ENCODE data around the gene PRMT5. TPM values are rescaled to one million over a fixed set of nuclear protein-coding genes. Genes with fewer than 3 reads are reported as not detected.

The PRMT5 gene
- total and polyA plus RNA-seq, 2 donors (not counting 3 experiments of a cell fraction or from before 2014, with no cell fraction given), result 73.1 to 197 TPM

GRCh38 chr14:22977684-22978486 is 48.7 kb upstream of the PRMT5 start:
- Histone ChIP-seq H2AFZ (ENCODE audit: low read depth, low read length) (no peak overlapping the region), H3K4me3 (replicated peaks in 1 of 3; ENCODE audit: insufficient read depth in 1 of 3, low read depth in 1 of 3, low read length in 3 of 3) (no peak overlapping the region), H3K9me3 (replicated peaks; ENCODE audit: control insufficient read depth, insufficient read depth, low read length) (no peaks in the 10 kb centered on the region), H3K9ac (replicated peaks; ENCODE audit: extremely low read depth, insufficient read depth, low read length) (peak overlapping the region; percentile 69), H3K27ac (ENCODE audit: insufficient read depth, low read depth, low read length) (peak overlapping the region; percentile 87), H3K4me2 (ENCODE audit: insufficient read depth, low read length) (peak overlapping the region; percentile 98), H3K36me3 (ENCODE audit: control insufficient read depth in 2 of 2, extremely low read depth in 1 of 2, insufficient read depth in 2 of 2, low read length in 2 of 2) (peaks cover 15 to 24% of the 10 kb centered on the region in 2 experiments), H3K4me1 (ENCODE audit: control insufficient read depth, extremely low read depth, insufficient read depth, low read length) (peaks cover 51% of the 10 kb centered on the region), H3K27me3 (ENCODE audit: control insufficient read depth in 2 of 2, insufficient read depth in 2 of 2, low read length in 2 of 2) (no peaks in the 10 kb centered on the region), H3K79me2 (ENCODE audit: control insufficient read depth, insufficient read depth, low read length) (peaks cover 46% of the 10 kb centered on the region), H4K20me1 (replicated peaks; ENCODE audit: control insufficient read depth, extremely low read depth, insufficient read depth, low read length) (no peaks in the 10 kb centered on the region), H3K9me1 (replicated peaks; ENCODE audit: control insufficient read depth, extremely low read depth, insufficient read depth, low read length) (no peaks in the 10 kb centered on the region)
- DNase-seq (ENCODE audit: low read depth, low spot score) (peak; percentile 54), FAIRE-seq (peak; percentile 79)
- ChIA-PET POLR2A (interaction anchor here (0.6 to 1.5 kb wide), 4 partner anchors 10 to 73 kb away, joined by 3 to 9 read pairs (median 4); partner anchors contain the start of gene PRMT5), CTCF (interaction anchor here (0.9 to 3.0 kb wide), 10 partner anchors 9 to 105 kb away, joined by 3 to 39 read pairs (median 6); partner anchors contain the start of genes CDH24 and PRMT5)
- no TSS peak for BruUV-seq (replicated peaks)
- TF ChIP-seq JUN (IDR thresholded peaks at IDR 0.05; ENCODE audit: borderline replicate concordance, insufficient read depth, insufficient read length, low read depth), result peak; percentile 61
- peak; percentile 48 for TF ChIP-seq POLR2AphosphoS5 (IDR thresholded peaks at IDR 0.05; ENCODE audit: insufficient read depth, low read depth, low read length)
- no peak for TF ChIP-seq MYC (IDR thresholded peaks at IDR 0.05; ENCODE audit: low read depth, low read length)
- peak; percentile 29 for TF ChIP-seq FOS (IDR thresholded peaks at IDR 0.05; ENCODE audit: borderline replicate concordance, insufficient read depth, low read length)
- dilution Hi-C loops (cut with MboI; ENCODE audit: extremely low pct_ligation_motif_present, low sequenced_read_pairs) (no loop called here), intact Hi-C loops (cut with micrococcal nuclease) (loop anchor here (2.0 kb wide), 1 partner anchor 21 kb away; the partner anchor contains the start of gene HAUS4)

GRCh38 chr14:22977434-22977683 is 48.2 kb upstream of the PRMT5 start:
- peak overlapping the region; percentile 69 for H3K9ac ChIP-seq (replicated peaks; ENCODE audit: extremely low read depth, insufficient read depth, low read length)
- DNase-seq (ENCODE audit: low read depth, low spot score) (no peak), FAIRE-seq (no peak)
- no peak overlapping the region for H2AFZ ChIP-seq (ENCODE audit: low read depth, low read length)
- intact Hi-C loops (cut with micrococcal nuclease), result loop anchor here (2.0 kb wide), 1 partner anchor 21 kb away; the partner anchor contains the start of gene HAUS4
- ChIA-PET POLR2A (interaction anchor here (0.5 to 1.5 kb wide), 3 partner anchors 9 to 406 kb away, joined by 3 to 9 read pairs (median 5); partner anchors contain the start of gene PRMT5), CTCF (interaction anchor here (0.9 to 3.0 kb wide), 10 partner anchors 9 to 105 kb away, joined by 3 to 39 read pairs (median 6); partner anchors contain the start of genes CDH24 and PRMT5)
- peaks cover 46% of the 10 kb centered on the region for H3K79me2 ChIP-seq (ENCODE audit: control insufficient read depth, insufficient read depth, low read length)
- H3K27ac ChIP-seq (ENCODE audit: insufficient read depth, low read depth, low read length), result peak overlapping the region; percentile 80
- no peaks in the 10 kb centered on the region for H4K20me1 ChIP-seq (replicated peaks; ENCODE audit: control insufficient read depth, extremely low read depth, insufficient read depth, low read length)
- H3K27me3 ChIP-seq (ENCODE audit: control insufficient read depth in 2 of 2, insufficient read depth in 2 of 2, low read length in 2 of 2), result no peaks in the 10 kb centered on the region
- no peaks in the 10 kb centered on the region for H3K9me3 ChIP-seq (replicated peaks; ENCODE audit: control insufficient read depth, insufficient read depth, low read length)
- H3K4me3 ChIP-seq (replicated peaks in 1 of 3; ENCODE audit: insufficient read depth in 1 of 3, low read depth in 1 of 3, low read length in 3 of 3), result peak overlapping the region in 1 of 3 experiments; percentile 4
- BruUV-seq (replicated peaks), result no TSS peak
- TF ChIP-seq FOS (IDR thresholded peaks at IDR 0.05; ENCODE audit: borderline replicate concordance, insufficient read depth, low read length), result no peak
- TF ChIP-seq EZH2 (IDR thresholded peaks at IDR 0.05; ENCODE audit: borderline replicate concordance, low read depth, low read length, severe bottlenecking), result no peak
- H3K4me2 ChIP-seq (ENCODE audit: insufficient read depth, low read length), result peak overlapping the region; percentile 57
- H3K36me3 ChIP-seq (ENCODE audit: control insufficient read depth in 2 of 2, extremely low read depth in 1 of 2, insufficient read depth in 2 of 2, low read length in 2 of 2), result peaks cover 19 to 26% of the 10 kb centered on the region in 2 experiments
- dilution Hi-C loops (cut with MboI; ENCODE audit: extremely low pct_ligation_motif_present, low sequenced_read_pairs), result no loop called here
- H3K4me1 ChIP-seq (ENCODE audit: control insufficient read depth, extremely low read depth, insufficient read depth, low read length), result peaks cover 50% of the 10 kb centered on the region
- H3K9me1 ChIP-seq (replicated peaks; ENCODE audit: control insufficient read depth, extremely low read depth, insufficient read depth, low read length), result no peaks in the 10 kb centered on the region

Measured in endothelial cell of umbilical vein (primary cell).